Osteocyte (in vitro differentiated cells): ENCODE measurements around the gene TRIP12. TPM values are rescaled to one million over a fixed set of nuclear protein-coding genes. Genes with fewer than 3 reads are reported as not detected.

ENCODE experiments used
- DNase-seq: peaks from one replicate; pipeline ENCODE4 v3.0.0; 2021; ENCODE audit warnings: mixed read lengths; ENCODE audit not compliant: unreplicated experiment; ENCODE audit errors: extremely low spot score
- H3K27ac Mint-ChIP-seq: one replicate; pipeline ENCODE4 v1.8.0; 2021; ENCODE audit warnings: mild to moderate bottlenecking, mixed read lengths; ENCODE audit not compliant: unreplicated experiment
- H3K27me3 Mint-ChIP-seq: one replicate; pipeline ENCODE4 v1.8.0; 2021; ENCODE audit warnings: mixed read lengths; ENCODE audit not compliant: unreplicated experiment
- H3K36me3 Mint-ChIP-seq: one replicate; pipeline ENCODE4 v1.8.0; 2021; ENCODE audit warnings: mixed read lengths; ENCODE audit not compliant: unreplicated experiment
- H3K4me1 Mint-ChIP-seq: one replicate; pipeline ENCODE4 v1.8.0; 2021; ENCODE audit warnings: mixed read lengths; ENCODE audit not compliant: unreplicated experiment
- H3K4me3 Mint-ChIP-seq: one replicate; pipeline ENCODE4 v1.8.0; 2021; ENCODE audit warnings: mild to moderate bottlenecking, moderate library complexity, mixed read lengths; ENCODE audit not compliant: unreplicated experiment
- H3K9me3 Mint-ChIP-seq: one replicate; pipeline ENCODE4 v1.8.0; 2021; ENCODE audit warnings: mixed read lengths; ENCODE audit not compliant: unreplicated experiment
- CTCF ChIP-seq: fragments of 200-600 bp; sonication (generic); IDR thresholded peaks from 2 replicates; pipeline ENCODE4 v1.5.0; 2021; ENCODE audit warnings: antibody characterized with exemption, mild to moderate bottlenecking, moderate library complexity
- total RNA-seq: library from RNA; stranded (reverse); gene quantifications from 2 replicates; pipeline ENCODE4 v1.2.1, GENCODE V29; 2021

TRIP12 gene
- total RNA-seq, 1 donor from 2014 or later: 272 TPM

GRCh38 chr2:229943770-229944449 lies 22.1 kb upstream of the TRIP12 start:
- no peaks in the 10 kb centered on the region for H3K27me3 Mint-ChIP-seq
- no peak for TF ChIP-seq CTCF

GRCh38 chr2:229943171-229943570 lies 21.4 kb upstream of the TRIP12 start:
- Mint-ChIP-seq H3K4me1 (no peaks in the 10 kb centered on the region), H3K4me3 (no peak overlapping the region), H3K27me3 (no peaks in the 10 kb centered on the region), H3K27ac (no peak overlapping the region), H3K9me3 (no peaks in the 10 kb centered on the region), H3K36me3 (no peaks in the 10 kb centered on the region)
- no peak for TF ChIP-seq CTCF
- no peak for DNase-seq

More at GRCh38 chr2:229943770-229944449, 22.1 kb upstream of the TRIP12 start:
- H3K4me3 Mint-ChIP-seq: no peak overlapping the region
- no peaks in the 10 kb centered on the region for H3K4me1 Mint-ChIP-seq
- DNase-seq: no peak
- H3K36me3 Mint-ChIP-seq: no peaks in the 10 kb centered on the region
- H3K9me3 Mint-ChIP-seq: no peaks in the 10 kb centered on the region
- H3K27ac Mint-ChIP-seq: no peak overlapping the region

- Mint-ChIP-seq H3K4me3 (no peak overlapping the region), H3K36me3 (no peaks in the 10 kb centered on the region), H3K9me3 (no peaks in the 10 kb centered on the region), H3K27ac (no peak overlapping the region), H3K27me3 (no peaks in the 10 kb centered on the region), H3K4me1 (peaks cover under 1% of the 10 kb centered on the region)
- no peak for DNase-seq
- TF ChIP-seq CTCF: no peak
These were observed 20.9 kb upstream of the TRIP12 start for GRCh38 chr2:229942671-229943070.

- Mint-ChIP-seq H3K27ac (no peak overlapping the region), H3K9me3 (no peaks in the 10 kb centered on the region), H3K4me1 (peaks cover 3% of the 10 kb centered on the region), H3K36me3 (peaks cover 4% of the 10 kb centered on the region), H3K27me3 (no peaks in the 10 kb centered on the region), H3K4me3 (no peak overlapping the region)
- DNase-seq: no peak
- TF ChIP-seq CTCF: no peak
These were observed 15.7 kb upstream of the TRIP12 start for GRCh38 chr2:229937537-229937936.

GRCh38 chr2:229931241-229931640 lies 9.4 kb upstream of the TRIP12 start:
- TF ChIP-seq CTCF: no peak
- no peaks in the 10 kb centered on the region for H3K9me3 Mint-ChIP-seq
- DNase-seq: no peak
- no peaks in the 10 kb centered on the region for H3K27me3 Mint-ChIP-seq
- no peak overlapping the region for H3K27ac Mint-ChIP-seq
- H3K4me3 Mint-ChIP-seq: no peak overlapping the region
- H3K4me1 Mint-ChIP-seq: peaks cover 29% of the 10 kb centered on the region
- peaks cover 4% of the 10 kb centered on the region for H3K36me3 Mint-ChIP-seq
